ENCODE data around the gene ZFP62. TPM values are rescaled to one million over a fixed set of nuclear protein-coding genes. Genes with fewer than 3 reads are reported as not detected.

Gene ZFP62
- total and polyA plus RNA-seq, 12 donors = 6.4 to 24.9 (median 13.6) TPM

DNA sequence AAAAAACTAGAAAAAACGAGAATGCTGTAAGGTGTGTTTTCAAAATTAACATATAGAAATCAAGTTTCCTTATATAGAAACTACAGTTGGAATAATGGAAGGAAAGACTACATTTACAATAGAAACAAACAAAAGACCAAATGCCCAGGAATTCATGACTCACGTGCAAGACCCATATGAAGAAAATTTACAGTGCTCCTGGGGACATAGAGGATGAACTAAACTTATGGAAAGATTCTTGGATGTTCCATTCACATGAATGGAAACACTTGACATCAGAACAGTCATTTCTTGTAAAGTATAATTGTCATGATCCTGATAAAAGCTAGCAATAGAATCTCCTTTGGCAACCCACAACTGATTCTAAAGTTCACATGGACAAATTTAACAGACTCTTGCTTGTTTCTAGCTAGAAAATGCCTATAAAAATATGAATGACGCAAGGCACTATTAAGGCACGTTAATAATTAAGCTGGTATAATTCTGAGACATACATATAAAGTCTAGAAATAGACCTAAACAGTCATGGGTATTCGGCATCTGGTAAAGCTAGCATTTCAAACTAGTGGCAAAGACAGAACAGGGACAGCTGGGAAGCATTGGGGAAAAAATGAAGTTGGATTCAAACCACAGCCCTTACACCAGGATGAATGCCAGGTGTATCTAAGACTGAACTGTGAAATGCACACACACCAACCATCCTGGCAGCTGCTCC is 5.1 kb upstream of the ZFP62 start:
- Histone ChIP-seq H3K4me3 (no peak overlapping the region), H3K9me3 (no peaks in the 10 kb centered on the region), H3K36me3 (no peaks in the 10 kb centered on the region), H3K4me1 (peaks cover 0 to 17% (median 4%) of the 10 kb centered on the region in 9 donors), H3K27me3 (peaks cover 0 to 11% (median 0%) of the 10 kb centered on the region in 7 donors), H3K27ac (no peak overlapping the region)
- intact Hi-C loops (cut with DNase I) = loop anchor here in 8 of 10 donors (5.0 to 10.0 kb wide), 8 partner anchors 64 to 299 kb away; partner anchors contain the start of genes BTNL9 (in 2 of the 8) and MGAT1 (in 1 of the 8)
- WGBS, 2 donors = 75 to 77% methylated on average over 5 of the region's 5 CpGs
- TF ChIP-seq, protein P1, sequence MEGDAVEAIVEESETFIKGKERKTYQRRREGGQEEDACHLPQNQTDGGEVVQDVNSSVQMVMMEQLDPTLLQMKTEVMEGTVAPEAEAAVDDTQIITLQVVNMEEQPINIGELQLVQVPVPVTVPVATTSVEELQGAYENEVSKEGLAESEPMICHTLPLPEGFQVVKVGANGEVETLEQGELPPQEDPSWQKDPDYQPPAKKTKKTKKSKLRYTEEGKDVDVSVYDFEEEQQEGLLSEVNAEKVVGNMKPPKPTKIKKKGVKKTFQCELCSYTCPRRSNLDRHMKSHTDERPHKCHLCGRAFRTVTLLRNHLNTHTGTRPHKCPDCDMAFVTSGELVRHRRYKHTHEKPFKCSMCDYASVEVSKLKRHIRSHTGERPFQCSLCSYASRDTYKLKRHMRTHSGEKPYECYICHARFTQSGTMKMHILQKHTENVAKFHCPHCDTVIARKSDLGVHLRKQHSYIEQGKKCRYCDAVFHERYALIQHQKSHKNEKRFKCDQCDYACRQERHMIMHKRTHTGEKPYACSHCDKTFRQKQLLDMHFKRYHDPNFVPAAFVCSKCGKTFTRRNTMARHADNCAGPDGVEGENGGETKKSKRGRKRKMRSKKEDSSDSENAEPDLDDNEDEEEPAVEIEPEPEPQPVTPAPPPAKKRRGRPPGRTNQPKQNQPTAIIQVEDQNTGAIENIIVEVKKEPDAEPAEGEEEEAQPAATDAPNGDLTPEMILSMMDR (IDR thresholded peaks at IDR 0.05) = no peak
- ATAC-seq = no peak
- no peak for DNase-seq

DNA sequence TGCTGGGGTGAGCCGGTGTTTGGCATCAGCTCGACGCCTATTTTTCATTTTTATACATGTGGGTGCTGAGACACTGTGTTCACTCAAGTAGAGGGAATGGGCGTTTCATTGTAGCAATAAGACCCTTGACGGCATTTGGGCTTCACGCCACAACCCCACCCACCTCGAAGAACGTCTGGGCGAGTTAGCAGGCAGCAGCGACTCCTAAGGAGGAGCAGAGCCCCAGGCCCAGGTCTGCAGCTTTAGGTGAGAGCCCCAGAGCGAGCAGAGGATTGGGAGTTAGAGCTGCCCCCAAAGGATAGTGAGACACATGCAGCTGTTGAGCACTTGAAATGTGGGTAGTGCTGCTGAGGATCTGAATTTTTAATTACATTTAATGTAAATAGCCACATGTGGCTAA is 1.6 kb upstream of the ZFP62 start:
- WGBS, 2 donors = 60 to 62% methylated on average over 11 of the region's 11 CpGs
- Histone ChIP-seq H3K4me1 (peaks cover 6 to 22% (median 15%) of the 10 kb centered on the region in 9 donors), H3K27me3 (peaks cover 0 to 11% (median 0%) of the 10 kb centered on the region in 7 donors), H3K27ac (no peak overlapping the region), H3K9me3 (no peaks in the 10 kb centered on the region), H3K4me3 (no peak overlapping the region), H3K36me3 (peaks cover 0 to 18% (median 0%) of the 10 kb centered on the region in 9 donors)
- TF ChIP-seq, protein P1 (IDR thresholded peaks at IDR 0.05) = no peak
- DNase-seq = no peak
- intact Hi-C loops (cut with DNase I) = loop anchor here in 7 of 10 donors (5.0 to 10.0 kb wide), 8 partner anchors 45 to 302 kb away; partner anchors contain the start of gene MGAT1 (in 2 of the 7)
- no peak for ATAC-seq

DNA sequence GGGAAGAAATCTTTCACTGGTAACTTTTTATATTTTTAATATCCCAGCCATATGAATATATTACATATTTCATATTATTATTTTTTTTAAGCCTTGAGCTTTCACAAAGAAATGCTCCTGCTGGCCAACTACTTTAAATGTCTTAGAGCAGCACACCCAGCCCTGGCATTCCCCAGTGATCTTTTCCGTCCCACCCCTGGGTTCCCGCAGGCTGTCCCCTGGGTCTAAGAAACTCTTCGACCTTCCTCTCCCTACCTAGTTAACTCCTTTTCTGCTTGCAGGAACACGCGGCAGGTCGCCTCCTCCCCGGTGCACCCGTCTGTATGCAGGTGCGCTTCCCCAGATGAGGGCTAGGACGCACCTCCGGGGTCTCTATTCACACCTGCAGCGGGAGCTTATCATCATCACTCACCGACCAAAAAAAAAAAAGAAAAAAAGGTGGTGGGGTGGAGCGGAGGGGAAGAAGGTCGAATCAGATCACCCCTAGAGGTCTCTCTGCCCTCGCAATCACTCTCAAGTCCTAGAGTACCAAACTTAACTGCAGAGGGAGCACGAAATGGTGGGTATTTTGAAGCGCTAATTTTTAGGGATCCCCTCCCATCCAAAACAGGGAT is 696 bp downstream of the ZFP62 start:
- DNase-seq (peak in 1 of 2 donors; percentile 25), ATAC-seq (peak; percentile 47 to 71 (median 62))
- Histone ChIP-seq H3K4me3 (peak overlapping the region; percentile 76 to 99 (median 96)), H3K27me3 (no peaks in the 10 kb centered on the region), H3K9me3 (no peaks in the 10 kb centered on the region), H3K27ac (peak overlapping the region; percentile 91 to 97 (median 94)), H3K4me1 (peaks cover 6 to 22% (median 15%) of the 10 kb centered on the region in 9 donors), H3K36me3 (peaks cover 0 to 32% (median 0%) of the 10 kb centered on the region in 9 donors)
- WGBS, 2 donors = 0% methylated on average over 18 of the region's 18 CpGs
- intact Hi-C loops (cut with DNase I) = loop anchor here in 7 of 10 donors (2.0 to 10.0 kb wide), 12 partner anchors 28 to 304 kb away; partner anchors contain the start of gene MGAT1 (in 3 of the 7)
- TF ChIP-seq, protein P1 (IDR thresholded peaks at IDR 0.05) = peak in 5 of 9 donors; percentile 3 to 42 (median 33)

DNA sequence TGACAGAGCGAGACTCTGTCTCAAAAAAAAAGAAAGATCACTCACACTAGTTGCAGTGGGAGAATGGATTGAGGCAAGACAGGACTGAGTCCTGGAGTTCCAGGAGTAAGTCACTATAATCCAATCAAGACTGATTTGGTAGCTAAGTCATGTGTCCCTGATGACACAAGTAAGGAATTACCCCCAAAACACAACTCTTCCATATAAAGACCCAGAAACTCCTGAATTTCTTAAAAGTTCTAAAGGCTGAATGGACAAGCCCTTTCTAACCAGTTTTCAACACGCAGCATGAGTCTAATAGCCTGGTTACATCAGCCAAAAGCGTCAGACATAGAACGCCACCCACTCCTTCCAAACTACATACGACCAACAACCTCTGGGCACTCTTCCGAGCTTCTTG is 2.5 kb downstream of the ZFP62 start:
- no peak for ATAC-seq
- no peaks in the 10 kb centered on the region for H3K9me3 ChIP-seq
- no peak overlapping the region for H3K27ac ChIP-seq
- peaks cover 0 to 43% (median 0%) of the 10 kb centered on the region in 9 donors for H3K36me3 ChIP-seq
- no peak overlapping the region for H3K4me3 ChIP-seq
- WGBS, 2 donors = 97 to 99% methylated on average over 6 of the region's 6 CpGs
- H3K27me3 ChIP-seq = no peaks in the 10 kb centered on the region
- TF ChIP-seq, protein P1 (IDR thresholded peaks at IDR 0.05) = no peak
- H3K4me1 ChIP-seq = peaks cover 6 to 31% (median 19%) of the 10 kb centered on the region in 9 donors
- no peak for DNase-seq
- intact Hi-C loops (cut with DNase I) = loop anchor here in 1 of 10 donors (10.0 kb wide), 1 partner anchor 64 kb away; no protein-coding TSS in a partner anchor
